OCI-LY3 (cell line): ENCODE results near the gene ANK3.

Experiments
- H2AFZ ChIP-seq: fragments of 200-600, 300-600 bp; shearing (Covaris generic); 2 replicates; pipeline ENCODE4 v1.6.0; 2014; ENCODE audit warnings: antibody characterized with exemption, low read depth, low read length
- H3K27ac ChIP-seq: fragments of 200-600, 300-600 bp; sonication (generic); 2 replicates; pipeline ENCODE4 v1.5.1; 2014; ENCODE audit warnings: mild to moderate bottlenecking, low read length, moderate library complexity, mixed read lengths
- H3K27me3 ChIP-seq: fragments of 200-600, 300-600 bp; sonication (generic); 2 replicates; pipeline ENCODE4 v1.6.1; 2014; ENCODE audit warnings: low read depth, low read length, mixed read lengths
- H3K36me3 ChIP-seq: fragments of 200-600, 300-600 bp; sonication (generic); replicated peaks from 2 replicates; pipeline ENCODE3; 2014; ENCODE audit warnings: low read depth, low read length, mixed read lengths
- H3K4me1 ChIP-seq: fragments of 300-600, 200-600 bp; sonication (generic); 2 replicates; pipeline ENCODE4 v1.6.1; 2014; ENCODE audit warnings: low read length, mixed read lengths
- H3K4me2 ChIP-seq: fragments of 200-600, 300-600 bp; sonication (generic); 2 replicates; pipeline ENCODE4 v1.6.1; 2014; ENCODE audit warnings: low read length, mixed read lengths
- H3K4me3 ChIP-seq: fragments of 300-600, 200-600 bp; sonication (generic); 2 replicates; pipeline ENCODE4 v1.5.1; 2014; ENCODE audit warnings: antibody characterized with exemption, mild to moderate bottlenecking, low read length, moderate library complexity
- H3K79me2 ChIP-seq: fragments of 300-600, 200-600 bp; shearing (Covaris generic); 2 replicates; pipeline ENCODE4 v1.6.1; 2014; ENCODE audit warnings: mild to moderate bottlenecking, low read length, mixed read lengths
- H3K9ac ChIP-seq: fragments of 300-600, 200-600 bp; shearing (Covaris generic); 2 replicates; pipeline ENCODE4 v1.6.0; 2014; ENCODE audit warnings: mild to moderate bottlenecking, low read length, moderate library complexity
- H3K9me3 ChIP-seq: fragments of 200-600, 300-600 bp; shearing (Covaris generic); 2 replicates; pipeline ENCODE4 v1.6.1; 2014; ENCODE audit warnings: low read length, mixed read lengths; ENCODE audit not compliant: insufficient read depth
- H4K20me1 ChIP-seq: fragments of 200-600, 300-600 bp; sonication (generic); 2 replicates; pipeline ENCODE4 v1.6.1; 2016; ENCODE audit warnings: low read length, mixed read lengths; ENCODE audit not compliant: insufficient read depth
- EZH2phosphoT487 ChIP-seq: fragments of 200-600 bp; shearing (Covaris generic); IDR thresholded peaks from 2 replicates; pipeline ENCODE4 v1.6.1; 2018; ENCODE audit warnings: antibody characterized with exemption, mixed run types, low read depth
- TF ChIP-seq, protein P1 (sequence below): fragments of 200-600, 300-600 bp; sonication (generic); IDR thresholded peaks from 2 replicates; pipeline ENCODE4 v1.5.1; 2014; ENCODE audit warnings: antibody characterized with exemption, low read length, low read depth

Gene ANK3

DNA sequence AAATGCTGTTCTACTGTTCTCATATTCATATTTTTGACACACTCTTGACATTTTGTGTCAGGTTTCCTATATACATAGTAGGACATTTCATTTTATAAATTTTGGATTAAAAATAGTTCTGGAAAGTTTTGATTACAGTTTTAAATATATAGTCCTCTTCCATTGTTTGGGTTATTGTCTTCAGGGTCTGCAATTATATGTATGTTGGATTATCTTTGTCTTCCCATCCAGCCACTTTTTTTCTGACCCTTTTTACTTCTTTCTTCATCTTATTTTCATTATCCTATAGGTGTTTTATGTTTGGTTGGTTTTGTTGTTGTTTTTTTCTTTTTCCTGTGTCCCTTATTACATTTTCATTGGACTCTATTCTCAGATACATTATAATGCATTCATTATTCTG is 412.2 kb downstream of the ANK3 start:
- Histone ChIP-seq H3K79me2 (no peaks in the 10 kb centered on the region), H3K9ac (no peak overlapping the region), H3K27me3 (no peaks in the 10 kb centered on the region), H3K27ac (no peak overlapping the region), H2AFZ (no peak overlapping the region), H3K4me2 (no peak overlapping the region), H3K4me1 (no peaks in the 10 kb centered on the region), H3K4me3 (no peak overlapping the region), H4K20me1 (no peaks in the 10 kb centered on the region), H3K36me3 (no peaks in the 10 kb centered on the region), H3K9me3 (no peaks in the 10 kb centered on the region)
- TF ChIP-seq EZH2phosphoT487 = no peak
- TF ChIP-seq, protein P1, sequence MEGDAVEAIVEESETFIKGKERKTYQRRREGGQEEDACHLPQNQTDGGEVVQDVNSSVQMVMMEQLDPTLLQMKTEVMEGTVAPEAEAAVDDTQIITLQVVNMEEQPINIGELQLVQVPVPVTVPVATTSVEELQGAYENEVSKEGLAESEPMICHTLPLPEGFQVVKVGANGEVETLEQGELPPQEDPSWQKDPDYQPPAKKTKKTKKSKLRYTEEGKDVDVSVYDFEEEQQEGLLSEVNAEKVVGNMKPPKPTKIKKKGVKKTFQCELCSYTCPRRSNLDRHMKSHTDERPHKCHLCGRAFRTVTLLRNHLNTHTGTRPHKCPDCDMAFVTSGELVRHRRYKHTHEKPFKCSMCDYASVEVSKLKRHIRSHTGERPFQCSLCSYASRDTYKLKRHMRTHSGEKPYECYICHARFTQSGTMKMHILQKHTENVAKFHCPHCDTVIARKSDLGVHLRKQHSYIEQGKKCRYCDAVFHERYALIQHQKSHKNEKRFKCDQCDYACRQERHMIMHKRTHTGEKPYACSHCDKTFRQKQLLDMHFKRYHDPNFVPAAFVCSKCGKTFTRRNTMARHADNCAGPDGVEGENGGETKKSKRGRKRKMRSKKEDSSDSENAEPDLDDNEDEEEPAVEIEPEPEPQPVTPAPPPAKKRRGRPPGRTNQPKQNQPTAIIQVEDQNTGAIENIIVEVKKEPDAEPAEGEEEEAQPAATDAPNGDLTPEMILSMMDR = no peak

DNA sequence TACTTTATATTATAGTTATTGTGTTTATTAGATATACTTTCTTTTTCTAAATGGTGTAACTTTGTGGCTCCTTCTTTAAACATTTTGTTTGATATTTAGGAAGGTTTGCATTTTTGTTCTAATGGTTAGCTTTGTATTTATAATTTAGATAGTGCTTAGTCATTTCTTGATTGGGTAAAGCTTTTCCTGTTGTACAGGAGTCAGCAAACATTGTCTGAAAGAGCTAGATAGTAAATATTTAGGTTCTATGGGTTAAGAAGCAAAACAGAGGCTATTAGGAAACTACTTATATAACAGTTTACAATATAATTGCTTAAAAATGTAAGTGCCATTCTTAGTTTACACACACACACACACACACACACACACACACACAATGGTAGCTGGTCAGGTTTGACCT is 412.8 kb downstream of the ANK3 start:
- H3K27me3 ChIP-seq = no peaks in the 10 kb centered on the region
- H3K9ac ChIP-seq = no peak overlapping the region
- H3K27ac ChIP-seq = no peak overlapping the region
- H3K79me2 ChIP-seq = no peaks in the 10 kb centered on the region
- H3K4me3 ChIP-seq = no peak overlapping the region
- no peaks in the 10 kb centered on the region for H4K20me1 ChIP-seq
- H3K4me2 ChIP-seq = no peak overlapping the region
- H3K36me3 ChIP-seq = no peaks in the 10 kb centered on the region
- H3K9me3 ChIP-seq = no peaks in the 10 kb centered on the region
- TF ChIP-seq EZH2phosphoT487 = no peak
- TF ChIP-seq, protein P1 = no peak
- no peaks in the 10 kb centered on the region for H3K4me1 ChIP-seq
- H2AFZ ChIP-seq = no peak overlapping the region
